Measurements from ENCODE around the gene HDDC3.

HDDC3 gene

DNA sequence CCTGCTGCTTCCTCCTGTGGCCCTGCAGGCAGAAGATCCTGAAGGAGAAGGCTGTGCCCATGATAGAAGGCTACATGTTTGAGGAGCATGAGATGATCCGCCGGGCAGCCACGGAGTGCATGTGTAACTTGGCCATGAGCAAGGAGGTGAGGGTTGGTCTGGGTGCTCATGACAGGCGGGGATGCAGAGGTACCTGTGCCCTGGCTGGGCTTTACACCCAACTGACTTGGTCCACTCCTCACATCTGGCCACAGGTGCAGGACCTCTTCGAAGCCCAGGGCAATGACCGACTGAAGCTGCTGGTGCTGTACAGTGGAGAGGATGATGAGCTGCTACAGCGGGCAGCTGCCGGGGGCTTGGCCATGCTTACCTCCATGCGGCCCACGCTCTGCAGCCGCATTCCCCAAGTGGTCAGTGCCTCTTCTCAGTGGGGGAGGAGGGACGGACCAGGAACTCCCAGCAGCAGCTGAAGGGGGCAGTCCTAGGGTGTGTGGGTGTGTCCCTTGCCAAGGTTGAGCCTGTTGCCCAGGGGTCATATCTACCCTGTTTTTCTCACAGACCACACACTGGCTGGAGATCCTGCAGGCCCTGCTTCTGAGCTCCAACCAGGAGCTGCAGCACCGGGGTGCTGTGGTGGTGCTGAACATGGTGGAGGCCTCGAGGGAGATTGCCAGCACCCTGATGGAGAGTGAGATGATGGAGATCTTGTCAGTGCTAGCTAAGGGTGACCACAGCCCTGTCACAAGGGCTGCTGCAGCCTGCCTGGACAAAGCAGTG lies 20.7 kb upstream of the HDDC3 start:
- no peak for FAIRE-seq

DNA sequence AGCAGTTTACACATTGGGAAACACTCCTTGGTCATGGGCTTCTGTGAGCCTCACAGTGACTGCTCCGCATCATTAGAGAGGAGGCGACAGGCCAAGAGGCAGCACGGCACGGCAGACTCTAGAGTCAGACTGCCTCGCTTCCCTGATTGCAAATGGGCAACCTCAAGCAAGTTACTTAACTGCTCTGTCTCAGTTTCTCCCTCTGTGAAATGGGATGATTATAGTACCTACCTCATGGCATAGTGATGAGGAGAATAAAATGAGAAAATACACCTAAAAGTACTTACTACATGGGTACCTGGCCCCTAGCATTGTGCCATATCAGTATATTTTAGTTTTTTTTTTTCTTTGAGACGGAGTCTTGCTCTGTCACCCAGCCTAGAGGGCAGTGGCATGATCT lies 18.3 kb upstream of the HDDC3 start:
- no peak for FAIRE-seq

DNA sequence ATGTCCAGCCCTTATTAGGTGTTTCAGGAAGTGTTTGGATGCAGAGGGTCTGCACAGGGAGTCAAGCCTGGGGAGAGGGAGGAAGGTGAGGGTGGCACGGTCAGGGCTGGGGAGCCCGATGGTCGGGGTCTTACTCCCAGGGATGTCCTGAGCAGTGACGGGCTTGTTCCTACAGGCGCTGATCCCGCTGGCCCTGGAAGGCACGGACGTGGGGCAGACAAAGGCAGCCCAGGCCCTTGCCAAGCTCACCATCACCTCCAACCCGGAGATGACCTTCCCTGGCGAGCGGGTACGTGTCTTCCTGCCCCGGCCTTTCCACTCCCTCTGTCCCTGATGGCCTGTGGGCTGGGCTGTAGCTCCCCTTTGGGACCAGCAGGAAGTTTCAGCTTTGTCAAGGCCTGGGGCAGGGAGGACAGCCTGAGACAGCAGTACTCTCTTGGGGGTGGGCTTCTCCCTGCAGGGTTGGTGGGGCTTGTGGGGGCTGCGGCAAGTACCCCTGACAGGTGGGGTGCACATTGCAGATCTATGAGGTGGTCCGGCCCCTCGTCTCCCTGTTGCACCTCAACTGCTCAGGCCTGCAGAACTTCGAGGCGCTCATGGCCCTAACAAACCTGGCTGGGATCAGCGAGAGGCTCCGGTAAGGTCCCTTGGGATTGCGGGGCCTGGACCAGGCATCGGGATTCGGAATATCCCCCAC lies 17.8 kb upstream of the HDDC3 start:
- FAIRE-seq = no peak

DNA sequence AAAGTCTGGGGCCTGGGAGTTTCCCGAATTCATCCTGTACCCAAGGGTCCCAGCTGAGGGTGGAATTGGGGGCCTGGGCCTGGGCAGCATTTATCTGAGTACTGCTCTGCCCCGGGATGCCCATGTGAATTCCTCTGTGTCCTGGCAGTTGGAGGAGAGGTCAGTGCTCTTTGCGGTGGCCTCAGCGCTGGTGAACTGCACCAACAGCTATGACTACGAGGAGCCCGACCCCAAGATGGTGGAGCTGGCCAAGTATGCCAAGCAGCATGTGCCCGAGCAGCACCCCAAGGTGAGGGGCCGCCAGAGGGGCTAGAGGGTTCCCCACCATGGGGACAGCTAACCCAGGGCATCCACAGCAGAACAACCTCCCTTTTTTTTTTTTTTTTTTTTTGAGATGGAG lies 16.2 kb upstream of the HDDC3 start:
- FAIRE-seq = no peak

DNA sequence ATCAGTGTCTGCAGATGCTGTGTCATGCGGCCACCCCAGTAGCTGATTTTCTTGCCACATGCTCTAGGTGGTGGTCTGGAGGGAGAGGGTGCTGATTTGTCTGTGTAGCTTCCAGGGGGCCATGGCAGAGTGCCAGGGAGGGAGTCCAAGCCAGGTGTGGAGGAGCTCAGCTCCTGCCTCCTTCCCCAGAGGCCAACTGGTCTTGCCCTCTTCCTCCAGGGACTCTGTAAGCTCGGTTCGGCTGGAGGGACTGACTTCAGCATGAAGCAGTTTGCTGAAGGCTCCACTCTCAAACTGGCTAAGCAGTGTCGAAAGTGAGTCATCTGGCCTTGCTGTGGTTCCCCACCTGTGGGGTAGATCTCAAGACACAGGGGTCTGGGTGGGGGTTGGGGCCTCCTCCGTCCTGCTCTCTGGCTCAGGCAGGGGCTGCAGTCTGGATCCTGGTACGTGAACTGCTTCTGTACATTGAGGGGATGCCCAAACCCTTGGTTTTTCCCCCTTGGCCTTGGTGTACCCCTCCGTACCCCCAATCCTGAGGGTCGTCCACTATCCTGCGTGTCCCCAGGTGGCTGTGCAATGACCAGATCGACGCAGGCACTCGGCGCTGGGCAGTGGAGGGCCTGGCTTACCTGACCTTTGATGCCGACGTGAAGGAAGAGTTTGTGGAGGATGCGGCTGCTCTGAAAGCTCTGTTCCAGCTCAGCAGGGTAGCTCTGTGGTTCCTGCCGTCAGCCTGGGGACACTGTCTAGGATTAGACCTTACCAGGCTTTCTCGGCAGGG lies 15.4 kb upstream of the HDDC3 start:
- FAIRE-seq = no peak

DNA sequence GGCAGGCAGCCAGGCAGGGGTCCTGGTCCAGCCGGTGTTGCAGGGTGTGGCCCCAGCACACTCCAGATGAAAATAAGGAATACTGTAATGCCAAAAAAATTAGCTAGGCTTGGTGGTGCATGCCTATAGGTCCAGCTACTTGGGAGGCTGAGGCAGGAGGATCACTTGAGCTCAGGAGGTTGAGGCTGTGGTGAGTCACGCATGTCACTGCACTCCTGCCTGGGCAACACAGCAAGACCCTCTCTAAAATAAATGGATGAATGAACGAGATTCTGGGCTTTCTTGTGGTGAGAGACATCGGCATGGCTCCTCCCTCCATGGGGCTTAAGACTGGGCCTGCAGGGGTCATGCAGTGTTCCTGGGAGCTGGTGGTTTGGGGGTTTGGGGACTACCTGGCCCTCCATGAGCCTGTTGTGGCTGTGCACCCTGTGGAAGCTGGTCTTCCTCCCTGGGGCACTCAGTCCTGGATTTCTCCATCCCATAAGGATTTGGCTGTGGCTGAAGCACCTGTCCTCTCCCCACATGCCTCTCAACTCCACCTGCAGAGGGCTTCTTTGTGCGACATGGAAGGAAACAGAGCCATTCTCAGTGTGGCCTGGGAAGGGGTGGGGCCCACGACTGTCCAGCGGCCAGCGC lies 14.7 kb upstream of the HDDC3 start:
- no peak for FAIRE-seq

DNA sequence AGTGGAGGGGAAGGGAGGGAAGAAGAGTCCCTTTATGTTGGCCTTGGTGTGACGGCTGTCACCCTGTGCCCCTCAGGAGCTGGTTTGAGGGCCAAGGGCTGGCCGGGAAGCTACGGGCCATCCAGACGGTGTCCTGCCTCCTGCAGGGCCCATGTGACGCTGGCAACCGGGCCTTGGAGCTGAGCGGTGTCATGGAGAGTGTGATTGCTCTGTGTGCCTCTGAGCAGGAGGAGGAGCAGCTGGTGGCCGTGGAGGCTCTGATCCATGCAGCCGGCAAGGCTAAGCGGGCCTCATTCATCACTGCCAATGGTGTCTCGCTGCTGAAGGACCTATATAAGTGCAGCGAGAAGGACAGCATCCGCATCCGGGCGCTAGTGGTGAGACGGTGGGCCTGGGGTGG lies 14.2 kb upstream of the HDDC3 start:
- FAIRE-seq = no peak

DNA sequence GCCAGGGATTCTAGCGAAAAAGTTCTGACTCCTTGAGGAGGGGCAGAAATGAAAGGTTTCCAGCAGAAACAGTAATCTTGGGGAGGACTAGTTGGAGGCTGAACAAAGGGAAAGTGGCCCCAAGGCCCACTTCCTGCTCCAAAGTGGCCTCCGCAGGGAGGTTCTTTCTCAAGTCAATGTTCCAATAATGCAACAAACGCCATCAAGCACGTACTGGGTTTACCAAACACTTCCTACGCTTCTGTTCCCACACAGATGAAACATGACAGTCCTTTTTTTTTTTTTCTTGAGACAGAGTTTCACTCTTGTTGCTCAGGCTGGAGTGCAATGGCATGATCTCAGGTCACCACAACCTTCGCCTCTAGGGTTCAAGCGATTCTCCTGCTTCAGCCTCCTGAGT lies 12.7 kb upstream of the HDDC3 start:
- FAIRE-seq = no peak

DNA sequence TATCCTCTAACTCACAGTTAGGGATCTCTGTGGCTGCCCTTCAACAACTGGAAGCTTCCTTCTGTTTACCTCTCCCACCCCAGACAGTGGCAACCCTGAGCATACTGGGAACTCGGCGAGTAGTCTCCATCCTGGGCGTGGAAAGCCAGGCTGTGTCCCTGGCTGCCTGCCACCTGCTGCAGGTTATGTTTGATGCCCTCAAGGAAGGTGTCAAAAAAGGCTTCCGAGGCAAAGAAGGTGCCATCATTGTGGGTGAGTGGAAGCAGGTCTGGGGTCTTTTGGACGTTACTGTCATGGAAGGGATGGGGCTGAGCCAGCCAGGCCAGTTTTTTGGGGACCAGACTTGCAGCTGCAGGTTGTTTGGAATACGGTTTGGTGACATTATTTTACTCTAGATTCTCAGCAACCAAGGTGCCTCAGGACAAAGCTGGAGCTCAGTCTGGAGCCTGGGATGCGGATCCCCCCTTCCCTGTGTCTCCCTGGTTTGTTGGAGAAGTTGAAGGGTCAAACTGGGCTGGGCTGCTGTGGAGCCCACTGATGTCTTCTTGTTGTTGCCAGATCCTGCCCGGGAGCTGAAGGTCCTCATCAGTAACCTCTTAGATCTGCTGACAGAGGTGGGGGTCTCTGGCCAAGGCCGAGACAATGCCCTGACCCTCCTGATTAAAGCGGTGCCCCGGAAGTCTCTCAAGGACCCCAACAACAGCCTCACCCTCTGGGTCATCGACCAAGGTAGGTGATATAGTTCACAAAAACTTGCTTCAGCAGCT lies 10.2 kb upstream of the HDDC3 start:
- FAIRE-seq = no peak

DNA sequence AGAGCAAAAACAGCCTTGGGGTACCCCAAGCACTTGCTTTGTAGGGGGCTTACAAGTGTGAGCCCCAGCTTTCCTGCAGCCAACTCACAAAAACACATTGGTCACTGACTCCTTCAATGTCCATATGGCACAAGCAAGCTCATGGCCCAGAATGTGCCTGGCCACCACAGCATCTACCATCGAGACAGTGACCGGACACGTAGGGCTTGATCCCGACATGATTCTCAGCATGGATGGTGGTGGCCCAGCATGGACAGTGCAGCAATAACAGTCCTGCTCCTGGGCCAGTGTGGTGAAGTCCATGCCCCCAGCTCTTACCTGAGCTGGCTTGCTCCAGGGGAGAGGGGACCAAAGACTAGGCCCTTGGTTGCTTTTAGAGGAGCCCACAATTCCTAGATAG lies 8.7 kb upstream of the HDDC3 start:
- FAIRE-seq = no peak

DNA sequence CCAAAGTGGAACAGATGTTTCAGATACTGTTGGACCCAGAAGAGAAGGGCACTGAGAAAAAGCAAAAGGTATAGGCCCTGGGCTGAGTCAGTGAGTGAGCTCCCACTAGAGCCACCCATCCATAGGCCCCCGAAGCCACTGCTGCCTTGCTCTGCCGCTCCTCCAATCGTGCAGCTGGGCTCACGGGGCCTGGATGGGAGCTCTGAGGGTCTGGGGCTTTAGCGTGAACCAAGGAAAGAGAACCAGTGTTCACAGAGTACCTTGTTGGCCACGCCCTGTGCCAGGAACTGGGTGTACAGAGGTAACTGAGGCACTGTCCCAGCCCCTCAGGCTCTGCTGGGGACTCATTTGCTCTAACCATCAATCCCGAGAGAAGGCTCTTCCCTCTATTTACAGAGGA lies 7.4 kb upstream of the HDDC3 start:
- no peak for FAIRE-seq

DNA sequence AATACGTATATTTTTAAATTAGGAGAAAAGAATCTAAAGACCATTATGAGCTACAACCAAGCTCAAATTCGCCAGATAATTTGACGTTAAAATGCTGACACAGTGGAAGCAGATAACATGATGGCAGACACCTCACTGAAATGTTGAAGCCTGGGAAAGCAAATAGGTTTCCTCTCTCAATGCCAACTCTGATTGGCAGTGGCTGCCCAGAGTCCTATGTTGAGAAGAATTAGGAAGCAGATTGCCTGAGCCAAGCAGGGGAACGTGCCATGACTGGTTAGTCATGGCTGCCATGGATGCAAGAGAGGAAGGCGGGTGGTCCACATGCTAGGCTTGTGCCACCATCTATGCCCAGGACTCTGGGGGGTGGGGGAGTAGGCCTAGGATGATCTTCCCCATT lies 5.9 kb upstream of the HDDC3 start:
- no peak for FAIRE-seq

DNA sequence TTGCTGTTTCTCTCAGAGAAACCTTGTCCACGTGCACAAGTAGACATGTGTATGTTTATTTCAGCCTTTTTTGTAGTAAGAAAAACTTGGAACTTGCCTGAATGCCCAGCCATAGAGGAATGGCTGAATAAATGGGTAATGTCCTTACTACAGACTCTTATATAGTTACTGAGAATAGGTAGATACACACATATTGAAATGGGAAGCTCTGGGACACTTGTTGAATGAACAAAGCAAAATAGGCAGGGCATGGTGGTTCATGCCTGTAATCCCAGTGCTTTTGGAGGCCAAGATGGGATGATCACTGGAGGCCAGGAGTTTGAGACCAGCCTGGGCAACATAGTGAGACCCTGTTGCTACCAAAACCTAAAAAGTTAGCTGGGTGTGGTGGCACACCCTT lies 4.5 kb upstream of the HDDC3 start:
- no peak for FAIRE-seq

DNA sequence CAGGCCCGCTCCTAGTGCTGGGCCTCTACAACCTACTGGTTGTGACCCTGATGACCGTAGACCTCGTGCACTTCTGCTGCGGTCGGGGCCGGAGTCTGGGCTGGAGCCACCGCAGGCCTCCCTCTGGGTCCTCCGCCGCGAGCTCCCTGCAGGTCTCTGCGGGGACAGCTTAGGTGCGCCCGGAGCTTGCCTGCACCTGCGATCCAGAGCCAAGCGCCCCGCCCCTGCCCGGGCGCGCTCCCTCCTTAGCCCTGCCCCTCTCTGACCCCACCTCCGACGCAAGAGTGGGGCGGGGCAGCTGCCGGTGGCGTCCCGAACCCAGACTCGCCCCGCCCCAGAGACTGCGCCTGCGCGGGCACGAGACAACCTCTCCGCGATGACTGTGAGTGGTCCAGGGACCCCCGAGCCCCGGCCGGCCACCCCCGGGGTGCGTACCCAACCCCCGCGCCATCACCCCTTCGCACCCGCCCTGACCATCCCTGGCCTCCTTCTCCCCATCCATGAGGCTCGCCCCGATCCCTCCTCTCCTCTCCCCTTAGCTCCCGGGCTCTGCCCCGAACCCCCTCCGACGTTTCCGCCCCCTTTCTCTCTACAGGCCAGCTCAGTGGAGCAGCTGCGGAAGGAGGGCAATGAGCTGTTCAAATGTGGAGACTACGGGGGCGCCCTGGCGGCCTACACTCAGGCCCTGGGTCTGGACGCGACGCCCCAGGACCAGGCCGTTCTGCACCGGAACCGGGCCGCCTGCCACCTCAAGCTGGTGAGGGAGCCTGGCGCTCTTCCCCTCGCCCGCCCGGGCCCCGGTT lies 2.8 kb upstream of the HDDC3 start, which contains the start of gene UNC45A:
Gene UNC45A, plus strand, starts transcription at position 337 of the 803 bp plus-strand sequence. Its CDS starts 40 bp downstream, at position 377.
- FAIRE-seq = no peak

DNA sequence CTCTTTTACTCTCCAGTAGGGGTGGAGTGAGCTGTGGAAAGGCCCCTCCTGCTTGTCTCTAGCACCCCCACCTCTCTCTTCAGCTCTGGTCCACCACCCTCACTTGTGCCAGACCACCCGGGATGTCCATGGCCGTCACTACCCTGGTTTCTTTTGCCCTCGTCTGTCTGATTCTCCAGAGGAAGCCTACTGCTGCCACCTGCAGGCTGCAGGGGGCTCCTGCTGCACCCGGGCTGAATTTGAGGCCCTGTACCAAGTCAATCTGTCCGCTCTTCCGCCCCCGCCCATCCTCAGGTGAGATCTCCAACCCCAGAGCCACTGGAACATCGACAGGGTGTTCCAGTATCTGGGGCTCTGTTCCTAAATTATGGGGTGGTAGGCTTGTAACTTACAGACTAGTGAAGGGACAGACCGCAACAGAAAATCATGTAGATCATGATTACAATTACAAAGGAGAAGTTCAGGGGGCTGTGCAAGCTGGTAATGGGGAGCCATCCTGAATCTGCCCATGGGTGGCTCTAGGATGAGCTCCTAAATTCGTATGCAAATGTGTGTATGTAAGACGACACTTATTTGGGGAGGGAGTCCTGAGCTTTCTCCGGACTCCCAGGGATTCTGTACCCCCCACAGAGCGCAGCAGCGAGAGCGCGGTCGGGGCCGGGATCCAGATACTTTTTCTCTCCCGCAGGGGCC lies 2.1 kb upstream of the HDDC3 start:
- no peak for FAIRE-seq

DNA sequence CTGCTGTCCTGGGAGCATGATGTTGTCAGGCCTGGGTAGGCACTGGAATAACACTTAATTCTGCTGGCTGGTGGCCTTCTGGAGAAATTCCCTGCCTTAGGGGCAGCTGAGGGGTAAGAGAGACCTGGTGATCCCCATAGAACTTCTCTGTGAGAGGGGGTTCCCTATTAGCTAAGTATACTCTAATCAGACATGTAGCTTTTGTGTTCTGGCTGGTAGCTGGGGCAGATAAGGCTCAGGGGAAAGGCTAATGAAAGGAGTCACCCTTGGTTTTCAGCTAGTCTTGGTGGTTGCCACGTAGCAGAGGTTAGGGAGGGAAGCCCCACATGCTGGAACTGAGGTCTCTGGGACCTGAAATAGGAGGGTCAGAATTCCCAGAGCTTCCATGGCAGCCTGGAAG lies 952 bp upstream of the HDDC3 start:
- no peak for FAIRE-seq

DNA sequence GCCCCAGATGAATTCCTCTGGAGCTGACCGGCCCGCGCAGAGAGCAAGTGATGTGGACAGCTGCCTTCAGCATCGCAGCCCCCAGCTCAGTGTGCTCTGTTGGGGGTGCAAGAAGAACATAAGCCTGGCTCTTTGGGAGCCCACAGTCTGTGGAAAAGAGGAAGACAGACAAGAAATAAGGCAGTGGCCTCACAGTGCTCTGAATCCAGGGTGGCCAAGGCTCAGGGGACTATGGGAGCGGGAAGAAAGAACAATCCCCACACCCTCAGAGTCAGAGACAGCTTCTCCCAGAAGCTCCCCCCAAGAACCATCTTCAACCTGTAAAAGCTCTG lies 277 bp upstream of the HDDC3 start:
- no peak for FAIRE-seq

DNA sequence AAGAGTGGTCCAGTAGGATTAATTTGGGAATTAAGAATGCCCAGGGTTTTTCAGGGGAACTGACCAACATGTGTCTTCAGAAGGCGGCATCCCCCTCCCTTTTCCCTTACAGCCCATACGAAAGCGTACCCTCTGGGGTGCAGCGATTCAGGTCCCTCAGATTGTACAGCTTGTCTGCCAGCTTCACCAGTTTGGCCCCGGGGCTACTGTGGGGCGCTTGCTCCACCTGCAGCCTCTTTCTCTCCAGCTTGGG lies 848 bp downstream of the HDDC3 start:
- no peak for FAIRE-seq

DNA sequence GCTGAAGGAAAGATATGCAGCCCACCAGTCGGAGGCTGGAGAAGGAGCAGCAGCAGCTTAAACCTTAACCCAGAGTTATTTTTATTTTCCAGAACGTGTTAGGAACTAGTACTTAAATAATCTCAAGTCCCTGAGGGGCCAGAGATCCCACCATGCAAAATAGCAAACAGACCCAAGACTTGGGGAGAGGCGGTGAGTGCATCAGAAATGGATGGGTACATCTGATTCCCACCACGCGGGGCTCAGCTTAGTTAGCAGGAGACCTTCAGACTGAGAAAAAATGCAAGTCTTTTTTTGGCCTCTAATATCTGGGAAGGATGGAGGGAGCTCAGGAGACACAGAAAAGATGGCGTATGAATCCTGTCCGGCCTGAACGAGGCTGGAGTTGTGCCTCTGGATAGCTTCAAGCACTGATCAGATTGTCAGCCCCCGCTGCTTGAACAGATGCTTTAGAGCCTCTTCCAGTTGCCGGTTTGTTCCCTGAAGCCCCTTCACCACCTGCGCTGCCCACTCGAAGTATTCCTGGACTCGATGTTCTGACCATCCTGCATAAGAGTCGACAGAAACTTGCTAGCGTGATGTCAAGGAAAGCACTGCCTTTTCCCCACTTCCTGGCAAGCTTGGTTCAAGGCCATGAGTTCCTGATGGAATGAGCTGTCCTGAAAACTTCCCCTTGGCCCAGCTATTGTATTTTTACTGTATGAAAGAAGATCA lies 1.3 kb downstream of the HDDC3 start:
- FAIRE-seq = no peak

DNA sequence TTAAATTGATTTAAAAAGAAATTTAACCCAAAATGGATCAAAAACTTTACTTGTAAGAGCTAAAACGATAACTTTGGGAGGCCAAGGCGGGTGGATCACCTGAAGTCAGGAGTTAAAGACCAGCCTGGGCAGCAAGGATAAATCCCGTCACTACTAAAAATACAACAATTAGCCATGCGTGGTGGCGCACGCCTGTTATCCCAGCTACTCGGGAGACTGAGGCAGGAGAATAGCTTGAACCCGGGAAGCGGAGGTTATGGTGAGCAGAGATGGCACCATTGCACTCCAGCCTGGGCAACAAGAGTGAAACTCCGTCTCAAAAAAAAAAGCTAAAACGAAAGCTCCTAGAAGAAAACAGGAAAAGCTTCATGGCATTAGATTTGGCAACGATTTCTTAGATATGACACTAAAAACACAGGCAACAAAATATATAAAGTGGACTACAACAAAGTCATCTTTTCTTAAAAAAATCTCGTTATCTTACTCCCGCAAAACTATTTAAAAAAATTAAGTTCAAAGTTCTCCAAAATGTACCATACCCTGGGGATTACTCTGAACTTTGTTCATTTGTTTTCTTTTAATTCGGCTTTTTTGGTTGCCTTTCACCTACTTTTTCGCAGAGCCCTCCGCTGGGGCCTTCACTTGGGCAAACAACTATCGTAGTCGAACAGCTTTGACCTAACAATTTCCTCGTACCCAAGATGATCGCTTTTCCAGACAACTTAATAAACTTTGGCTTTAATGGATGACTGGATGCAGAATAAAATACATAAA lies 2.9 kb downstream of the HDDC3 start:
- no peak for FAIRE-seq

Data from TTC549 (cell line).